HepG2 (cell line): ENCODE measurements around the gene NKAIN2. TPM values are rescaled to one million over a fixed set of nuclear protein-coding genes. Genes with fewer than 3 reads are reported as not detected.

Experiments used
- ATAC-seq: fragments of 200-7000 bp; cut with Tn5 transposase; 3 replicates; pipeline ENCODE4 v1.9.1; 2020; ENCODE audit warnings: mild to moderate bottlenecking, moderate library complexity
- BruUV-seq: library from RNA; stranded (reverse); fragments of 400-500 nt; replicated peaks from 2 replicates; lab custom pipeline; 2021; lab: Mats Ljungman, UMichigan
- CTCF ChIA-PET: fragments of 300-600 bp; formaldehyde crosslinking; extraction: SDS; loops from one replicate; lab custom pipeline; 2021; ENCODE audit warnings: low total read pairs, inconsistent platforms, low intra/inter-chr PET ratio; lab: Yijun Ruan, JAX
- POLR2A ChIA-PET: fragments of 350-600 bp; sonication (Branson Sonifier 250); formaldehyde crosslinking; loops from one replicate; lab custom pipeline; 2020; ENCODE audit warnings: antibody characterized with exemption, inconsistent platforms; lab: Yijun Ruan, JAX
- DNase-seq: peaks from one replicate; pipeline ENCODE4 v3.0.0-alpha.2; 2015; ENCODE audit warnings: low spot score
- FAIRE-seq: peaks from 3 replicates; lab custom pipeline; 2011; peaks lifted over from hg19 to GRCh38; lab: Jason Lieb, UNC
- H2AFZ ChIP-seq: one replicate; pipeline ENCODE4 v1.6.1; 2011; ENCODE audit warnings: low read length, inconsistent platforms
- H3K27ac ChIP-seq: fragments of 300-600 bp; 3 replicates; pipeline ENCODE4 v1.8.0; 2011; ENCODE audit warnings: mixed run types, mild to moderate bottlenecking, mixed read lengths, low read length, inconsistent platforms; ENCODE audit not compliant: insufficient read depth; ENCODE audit errors: extremely low read length
- H3K27me3 ChIP-seq, 2 experiments: fragments of 200-600 bp in 1 of 2; 2 replicates in 1 of 2; 3 replicates in 1 of 2; pipeline versions ENCODE4 v1.6.0 to v1.8.0; 2011; ENCODE audit warnings: low read length in 2 of 2, mild to moderate bottlenecking in 2 of 2, moderate library complexity in 2 of 2, inconsistent platforms in 1 of 2; ENCODE audit not compliant: insufficient read depth in 2 of 2, control insufficient read depth in 1 of 2
- H3K36me3 ChIP-seq, 2 experiments: fragments of 200-600 bp in 1 of 2; replicated peaks in 1 of 2; 2 replicates in 1 of 2; 3 replicates in 1 of 2; pipeline versions ENCODE4 v1.5.1 to v1.8.0; 2011; ENCODE audit warnings: low read length in 2 of 2, inconsistent platforms in 1 of 2; ENCODE audit not compliant: insufficient read depth in 2 of 2, control insufficient read depth in 1 of 2
- H3K4me1 ChIP-seq: 2 replicates; pipeline ENCODE4 v1.5.1; 2012; ENCODE audit warnings: low read length, inconsistent platforms; ENCODE audit not compliant: insufficient read depth
- H3K4me2 ChIP-seq: 2 replicates; pipeline ENCODE4 v1.6.0; 2011; ENCODE audit warnings: low read depth, low read length, inconsistent platforms
- H3K4me3 ChIP-seq, 3 experiments: fragments of 200-600 bp in 1 of 3; sonication (generic), shearing (Covaris generic) in 1 of 3; replicated peaks in 1 of 3; 2 replicates each; pipeline ENCODE4 v1.5.1; 2011 to 2016; ENCODE audit warnings: low read length in 3 of 3, inconsistent platforms in 2 of 3, low read depth in 2 of 3, mild to moderate bottlenecking in 2 of 3, control low read depth in 1 of 3, mixed read lengths in 1 of 3; ENCODE audit not compliant: insufficient read depth in 1 of 3
- H3K79me2 ChIP-seq: one replicate; pipeline ENCODE4 v1.6.1; 2011; ENCODE audit warnings: low read length, inconsistent platforms; ENCODE audit not compliant: insufficient read depth
- H3K9ac ChIP-seq: 2 replicates; pipeline ENCODE4 v1.6.0; 2011; ENCODE audit warnings: mild to moderate bottlenecking, low read depth, low read length, inconsistent platforms; ENCODE audit not compliant: insufficient read depth
- H3K9me3 ChIP-seq: 2 replicates; pipeline ENCODE4 v1.5.1; 2012; ENCODE audit warnings: mild to moderate bottlenecking, low read length
- H4K20me1 ChIP-seq: 2 replicates; pipeline ENCODE4 v1.6.0; 2011; ENCODE audit warnings: inconsistent platforms, mild to moderate bottlenecking, low read length, moderate library complexity; ENCODE audit not compliant: insufficient read depth
- HOXD1 ChIP-seq: sonication (generic); formaldehyde crosslinking; IDR thresholded peaks from 2 replicates; pipeline ENCODE4 v1.5.0; 2020; ENCODE audit warnings: missing genetic modification reagents
- MED1 ChIP-seq: sonication (generic); formaldehyde crosslinking; IDR thresholded peaks from 2 replicates; pipeline ENCODE4 v1.4.0; 2020; ENCODE audit warnings: missing genetic modification reagents
- MIER3 ChIP-seq: IDR thresholded peaks from 2 replicates; pipeline ENCODE4 v1.6.1; 2016; ENCODE audit warnings: missing compliant biosample characterization, borderline replicate concordance
- RFX1 ChIP-seq: fragments of 450-650 bp; IDR thresholded peaks from 2 replicates; pipeline ENCODE4 v1.6.1; 2017
- RFXANK ChIP-seq: IDR thresholded peaks from 2 replicates; pipeline ENCODE4 v1.6.1; 2016
- SUZ12 ChIP-seq: fragments of 150-350 bp; IDR thresholded peaks from 2 replicates; pipeline ENCODE4 v1.6.1; 2014; ENCODE audit warnings: low read depth, low read length
- ZBTB7A ChIP-seq: sonication (generic); formaldehyde crosslinking; IDR thresholded peaks from 2 replicates; pipeline ENCODE4 v1.8.0; 2022; ENCODE audit warnings: mild to moderate bottlenecking, missing genetic modification reagents
- ZFAT ChIP-seq: sonication (generic); formaldehyde crosslinking; conservative IDR thresholded peaks from 2 replicates; pipeline ENCODE4 v1.8.1; 2023; ENCODE audit warnings: missing genetic modification reagents, inconsistent platforms
- ZNF772 ChIP-seq: sonication (generic); formaldehyde crosslinking; IDR thresholded peaks from 2 replicates; pipeline ENCODE4 v1.5.0; 2020; ENCODE audit warnings: mild to moderate bottlenecking, missing genetic modification reagents
- WGBS: methylation state at CpG from one replicate; pipeline ENCODE4 v1.1.6; 2017; ENCODE audit warnings: low lambda C conversion rate; 5-methylcytosine and 5-hydroxymethylcytosine counted together
- in situ Hi-C: cut with HindIII; loops from 2 replicates; pipeline ENCODE4 v1.10.0; 2017; ENCODE audit warnings: low pct_unique_long_range_greater_than_20kb; ENCODE audit not compliant: extremely low pct_ligation_motif_present
- intact Hi-C: fragments of 100-400 bp; cut with micrococcal nuclease; formaldehyde crosslinking; loops from one replicate; pipeline ENCODE4 v1.10.0; 2022; ENCODE audit not compliant: unreplicated experiment
- polyA plus RNA-seq, 8 experiments: library from polyadenylated mRNA; depleted of rRNA in 3 of 8; stranded (reverse) in 7 of 8; unstranded in 1 of 8; fragments of >200 nt; fragmentation: Illumina TruSeq in 4 of 8; extraction: Trizol in 4 of 8; gene quantifications; 2 replicates each; pipeline versions ENCODE4 v1.2.1 to v1.2.3, GENCODE V29; 2011 to 2016; ENCODE audit warnings: low read depth in 4 of 8, missing spikeins in 1 of 8, mixed read lengths in 1 of 8; ENCODE audit not compliant: insufficient read depth in 1 of 8
- total RNA-seq, 5 experiments: library from RNA; depleted of rRNA; stranded (reverse); fragments of >200 nt; fragmentation: Illumina TruSeq; extraction: Trizol; gene quantifications; 2 replicates each; pipeline ENCODE4 v1.2.3, GENCODE V29; 2016; ENCODE audit warnings: low read depth in 1 of 5
- TF ChIP-seq, protein P1 (sequence below): IDR thresholded peaks from 2 replicates; pipeline ENCODE4 v1.6.1; 2012; ENCODE audit warnings: inconsistent platforms

NKAIN2 gene
- total and polyA plus RNA-seq, 2 of the 13 experiments (the other 11 are each of a cell fraction or from before 2014, with no cell fraction given) = not detected

GRCh38 chr6:124052120-124052519 lies 248.5 kb downstream of the NKAIN2 start:
- no peaks in the 10 kb centered on the region for H3K79me2 ChIP-seq
- TF ChIP-seq, protein P1, sequence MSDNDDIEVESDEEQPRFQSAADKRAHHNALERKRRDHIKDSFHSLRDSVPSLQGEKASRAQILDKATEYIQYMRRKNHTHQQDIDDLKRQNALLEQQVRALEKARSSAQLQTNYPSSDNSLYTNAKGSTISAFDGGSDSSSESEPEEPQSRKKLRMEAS = no peak
- TF ChIP-seq MIER3 (CRISPR knock-in tag) = no peak
- TF ChIP-seq RFX1 = no peak
- TF ChIP-seq, all 625 proteins: peak for 0
- no peak overlapping the region for H3K4me2 ChIP-seq
- in situ Hi-C loops (no loop called here), intact Hi-C loops (no loop called here)
- H2AFZ ChIP-seq = no peak overlapping the region
- WGBS = 2% methylated on average over 5 of the region's 5 CpGs
- H4K20me1 ChIP-seq = no peaks in the 10 kb centered on the region
- no peak overlapping the region for H3K9ac ChIP-seq
- BruUV-seq = no TSS peak
- no peaks in the 10 kb centered on the region for H3K27me3 ChIP-seq
- no peak for FAIRE-seq
- H3K27ac ChIP-seq = no peak overlapping the region
- no peak for DNase-seq
- H3K4me3 ChIP-seq = no peak overlapping the region
- CTCF ChIA-PET = no interaction called here
- H3K9me3 ChIP-seq = no peaks in the 10 kb centered on the region
- ATAC-seq = no peak
- H3K36me3 ChIP-seq = no peaks in the 10 kb centered on the region
- H3K4me1 ChIP-seq = no peaks in the 10 kb centered on the region
- POLR2A ChIA-PET = no interaction called here

DNA sequence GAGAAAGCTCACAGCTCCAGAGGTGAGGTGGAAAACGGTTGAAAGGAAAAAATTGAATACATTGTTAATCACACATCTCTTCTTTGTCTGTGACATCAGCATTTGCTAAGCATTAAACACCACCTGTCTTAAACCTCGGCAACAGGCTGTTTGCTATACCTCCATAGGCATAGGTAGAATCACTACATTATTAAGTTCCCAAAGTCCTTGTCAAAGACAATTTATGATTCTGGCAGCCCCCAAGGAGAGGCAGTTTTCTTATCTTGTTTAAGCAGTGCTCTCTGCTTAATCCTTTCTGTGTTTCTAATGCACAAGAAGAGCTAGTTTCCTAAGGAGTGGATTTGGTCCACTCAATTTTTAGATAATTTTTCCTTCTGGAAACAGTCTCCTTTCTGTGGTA lies 249.7 kb downstream of the NKAIN2 start:
- ATAC-seq = no peak
- Histone ChIP-seq H3K27ac (no peak overlapping the region), H4K20me1 (no peaks in the 10 kb centered on the region), H3K4me1 (no peaks in the 10 kb centered on the region), H2AFZ (no peak overlapping the region), H3K4me2 (no peak overlapping the region), H3K79me2 (no peaks in the 10 kb centered on the region), H3K9me3 (no peaks in the 10 kb centered on the region), H3K9ac (no peak overlapping the region), H3K4me3 (no peak overlapping the region), H3K36me3 (no peaks in the 10 kb centered on the region), H3K27me3 (no peaks in the 10 kb centered on the region)
- FAIRE-seq = no peak
- in situ Hi-C loops = no loop called here
- POLR2A ChIA-PET = no interaction called here
- CTCF ChIA-PET = no interaction called here
- TF ChIP-seq MED1 (CRISPR knock-in tag) (no peak), ZFAT (no peak), HOXD1 (CRISPR knock-in tag) (no peak), ZNF772 (CRISPR knock-in tag) (no peak), RFXANK (CRISPR knock-in tag) (no peak), ZBTB7A (CRISPR knock-in tag) (no peak), SUZ12 (no peak)
- no TSS peak for BruUV-seq
- 1% methylated on average over 2 of the region's 2 CpGs for WGBS
- no peak for DNase-seq
- intact Hi-C loops = no loop called here
